Loucy (cell line): Measurements from ENCODE around the gene CRYZL1.

Source experiments
- EZH2phosphoT487 ChIP-seq: fragments of 200-600 bp; IDR thresholded peaks from 2 replicates; pipeline ENCODE4 v1.6.1; 2018; ENCODE audit warnings: antibody characterized with exemption, mild to moderate bottlenecking, moderate library complexity, borderline replicate concordance
- TF ChIP-seq, protein P1 (sequence below): fragments of 200-600 bp; sonication (generic); conservative IDR thresholded peaks from 2 replicates; pipeline ENCODE4 v1.5.1; 2014; ENCODE audit warnings: mild to moderate bottlenecking, antibody characterized with exemption, low read length

DNA sequence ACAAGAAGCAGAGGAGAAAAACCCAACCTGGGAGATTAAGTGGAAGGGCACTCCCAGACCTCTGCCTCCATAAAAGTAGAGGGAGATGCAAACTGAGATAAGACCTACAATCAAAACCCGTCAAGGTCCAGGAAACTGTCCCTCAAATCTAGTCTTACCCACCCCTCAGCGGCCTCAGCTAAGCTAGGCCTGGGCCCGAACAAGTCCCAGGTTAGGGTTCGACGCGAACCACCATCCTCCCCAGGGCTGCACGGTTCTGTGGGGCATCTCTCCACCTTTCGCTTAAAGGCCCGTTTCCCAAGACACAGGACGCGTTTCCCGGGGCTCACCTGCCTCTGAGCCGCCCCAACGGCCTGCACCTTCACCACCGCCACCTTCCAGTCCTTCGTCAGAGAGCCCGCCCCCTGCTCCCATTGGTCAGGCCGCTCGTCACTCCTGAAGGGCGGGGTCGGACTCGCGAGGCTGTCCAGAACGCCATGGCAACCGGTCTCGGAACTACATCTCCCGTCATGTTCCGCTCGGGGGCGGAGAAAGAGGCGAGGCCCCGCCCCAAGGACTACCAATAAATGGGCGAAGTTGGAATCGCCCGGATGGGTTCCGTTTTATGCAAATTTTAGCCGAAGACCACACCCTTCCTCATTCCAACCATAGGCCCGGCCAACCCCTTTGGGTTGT, at the start of gene CRYZL1:
- TF ChIP-seq, protein P1, sequence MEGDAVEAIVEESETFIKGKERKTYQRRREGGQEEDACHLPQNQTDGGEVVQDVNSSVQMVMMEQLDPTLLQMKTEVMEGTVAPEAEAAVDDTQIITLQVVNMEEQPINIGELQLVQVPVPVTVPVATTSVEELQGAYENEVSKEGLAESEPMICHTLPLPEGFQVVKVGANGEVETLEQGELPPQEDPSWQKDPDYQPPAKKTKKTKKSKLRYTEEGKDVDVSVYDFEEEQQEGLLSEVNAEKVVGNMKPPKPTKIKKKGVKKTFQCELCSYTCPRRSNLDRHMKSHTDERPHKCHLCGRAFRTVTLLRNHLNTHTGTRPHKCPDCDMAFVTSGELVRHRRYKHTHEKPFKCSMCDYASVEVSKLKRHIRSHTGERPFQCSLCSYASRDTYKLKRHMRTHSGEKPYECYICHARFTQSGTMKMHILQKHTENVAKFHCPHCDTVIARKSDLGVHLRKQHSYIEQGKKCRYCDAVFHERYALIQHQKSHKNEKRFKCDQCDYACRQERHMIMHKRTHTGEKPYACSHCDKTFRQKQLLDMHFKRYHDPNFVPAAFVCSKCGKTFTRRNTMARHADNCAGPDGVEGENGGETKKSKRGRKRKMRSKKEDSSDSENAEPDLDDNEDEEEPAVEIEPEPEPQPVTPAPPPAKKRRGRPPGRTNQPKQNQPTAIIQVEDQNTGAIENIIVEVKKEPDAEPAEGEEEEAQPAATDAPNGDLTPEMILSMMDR: no peak
- TF ChIP-seq EZH2phosphoT487: no peak
